Inflammatory macrophage (primary cell): Measurements from ENCODE around the gene CEP250.
"Not testable (repeated sequence)": the region's sequence is repeated elsewhere in the genome, so short reads cannot be mapped to it uniquely, and the experiment has no call there.

Source experiments
- DNase-seq, 2 donors: peaks; one replicate each; pipeline ENCODE4 v3.0.0-alpha.2; 2020 to 2022
- total RNA-seq, 18 experiments: gene quantifications; one replicate each; lab custom pipeline; 2026; ENCODE audit warnings: mixed read lengths in 6 of 18, inconsistent platforms in 2 of 18; lab: John Stamatoyannopoulos, UW

Gene CEP250
- 9.2 to 93.7 (median 61.2) reads per million in 18 experiments for total RNA-seq

GRCh38 chr20:35454881-35455609 is at the start of gene CEP250:
CEP250 (plus strand) TSS chr20:35455598; CDS start chr20:35462368, 6,770 bp downstream.
- DNase-seq = peak; percentile 94 to 97

- DNase-seq = no peak
Observed at GRCh38 chr20:35405775-35406174, 49.6 kb upstream of the CEP250 start.

GRCh38 chr20:35408270-35408669 is 47.1 kb upstream of the CEP250 start:
- no peak for DNase-seq

- DNase-seq = no peak
Observed at GRCh38 chr20:35409542-35409941, 45.9 kb upstream of the CEP250 start.

GRCh38 chr20:35410613-35411012 is 44.8 kb upstream of the CEP250 start:
- DNase-seq = no peak

- no peak for DNase-seq
Observed at GRCh38 chr20:35421322-35421721, 34.1 kb upstream of the CEP250 start.

- DNase-seq = no peak
Observed at GRCh38 chr20:35431621-35432429, 23.6 kb upstream of the CEP250 start.

- no peak for DNase-seq
Observed at GRCh38 chr20:35432430-35432735, 23.0 kb upstream of the CEP250 start.

GRCh38 chr20:35433337-35433736 is 22.1 kb upstream of the CEP250 start:
- no peak for DNase-seq

- DNase-seq = no peak
Observed at GRCh38 chr20:35434085-35435005, 21.1 kb upstream of the CEP250 start.

GRCh38 chr20:35436177-35436573 is 19.2 kb upstream of the CEP250 start:
- no peak for DNase-seq

GRCh38 chr20:35437599-35437998 is 17.8 kb upstream of the CEP250 start:
- no peak for DNase-seq

- DNase-seq = no peak
Observed at GRCh38 chr20:35443003-35443402, 12.4 kb upstream of the CEP250 start.

GRCh38 chr20:35444226-35444625 is 11.2 kb upstream of the CEP250 start:
- no peak for DNase-seq

GRCh38 chr20:35446356-35447078 is 8.9 kb upstream of the CEP250 start:
- no peak for DNase-seq

- peak; percentile 83 to 91 for DNase-seq
Observed at GRCh38 chr20:35447082-35447789, 8.2 kb upstream of the CEP250 start.

GRCh38 chr20:35448788-35449373 is 6.5 kb upstream of the CEP250 start:
- no peak for DNase-seq

- not testable (repeated sequence) for DNase-seq
Observed at GRCh38 chr20:35449855-35450254, 5.5 kb upstream of the CEP250 start.

- DNase-seq = no peak
Observed at GRCh38 chr20:35451295-35451694, 4.1 kb upstream of the CEP250 start.

- DNase-seq = no peak
Observed at GRCh38 chr20:35453647-35454046, 1.8 kb upstream of the CEP250 start.

GRCh38 chr20:35456700-35457099 is 1.3 kb downstream of the CEP250 start:
- DNase-seq = not testable (repeated sequence)
